IPS-15b (cell line): ENCODE data around the gene OOSP1.
"Not testable (repeated sequence)": the region's sequence is repeated elsewhere in the genome, so short reads cannot be mapped to it uniquely, and the experiment has no call there.

Experiments used
- H3K27me3 ChIP-seq: one replicate; pipeline ENCODE4 v1.6.1; 2013; ENCODE audit warnings: low read length; ENCODE audit not compliant: control insufficient read depth, insufficient read depth
- H3K36me3 ChIP-seq: one replicate; pipeline ENCODE4 v1.6.1; 2013; ENCODE audit warnings: low read length; ENCODE audit not compliant: control insufficient read depth, insufficient read depth
- H3K4me1 ChIP-seq: one replicate; pipeline ENCODE4 v1.6.1; 2013; ENCODE audit warnings: mild to moderate bottlenecking, low read length; ENCODE audit not compliant: control insufficient read depth, insufficient read depth
- H3K4me3 ChIP-seq: one replicate; pipeline ENCODE4 v1.5.1; 2013; ENCODE audit warnings: low read depth, low read length
- H3K9ac ChIP-seq: one replicate; pipeline ENCODE4 v1.6.1; 2013; ENCODE audit warnings: low read depth, mild to moderate bottlenecking, low read length
- H3K9me3 ChIP-seq: one replicate; pipeline ENCODE4 v1.6.1; 2013; ENCODE audit warnings: mild to moderate bottlenecking, low read length; ENCODE audit not compliant: control insufficient read depth, insufficient read depth

The OOSP1 gene

GRCh38 chr11:59963733-59964132 lies 25.5 kb downstream of the OOSP1 start, which contains the start of gene OOSP4A:
Gene OOSP4A (plus strand): TSS chr11:59964033. CDS start chr11:59964033, 0 bp downstream.
- no peaks in the 10 kb centered on the region for H3K27me3 ChIP-seq
- H3K4me1 ChIP-seq, result no peaks in the 10 kb centered on the region
- no peaks in the 10 kb centered on the region for H3K9me3 ChIP-seq
- H3K36me3 ChIP-seq, result no peaks in the 10 kb centered on the region
- no peak within 1 kb of the TSS for H3K9ac ChIP-seq
- no peak within 1 kb of the TSS for H3K4me3 ChIP-seq

- H3K36me3 ChIP-seq, result no peaks in the 10 kb centered on the region
- H3K9ac ChIP-seq, result no peak overlapping the region
- no peak overlapping the region for H3K4me3 ChIP-seq
- no peaks in the 10 kb centered on the region for H3K9me3 ChIP-seq
- H3K4me1 ChIP-seq, result no peaks in the 10 kb centered on the region
- no peaks in the 10 kb centered on the region for H3K27me3 ChIP-seq
Measured at GRCh38 chr11:59965424-59965823, 27.2 kb downstream of the OOSP1 start.

DNA sequence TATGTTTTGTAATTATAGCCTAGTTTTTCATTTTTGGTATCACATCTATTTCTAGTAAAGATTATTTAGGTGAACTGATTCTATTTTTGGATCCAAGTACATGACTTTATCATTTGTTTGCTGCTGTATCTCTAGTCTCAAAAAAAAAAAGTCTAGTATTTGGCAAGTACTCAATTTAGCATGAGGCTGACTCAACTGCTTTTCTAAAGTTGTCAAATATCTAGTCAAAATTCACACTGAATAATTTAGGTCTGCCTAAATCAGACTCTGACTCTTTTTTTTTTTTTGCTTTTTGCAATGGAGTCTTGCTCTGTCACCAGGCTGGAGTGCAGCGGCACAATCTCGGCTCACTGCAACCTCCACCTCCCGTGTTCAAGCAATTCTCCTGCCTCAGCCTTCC lies 28.0 kb downstream of the OOSP1 start:
- Histone ChIP-seq H3K4me1 (no peaks in the 10 kb centered on the region), H3K9ac (no peak overlapping the region), H3K4me3 (no peak overlapping the region), H3K9me3 (no peaks in the 10 kb centered on the region), H3K27me3 (no peaks in the 10 kb centered on the region), H3K36me3 (no peaks in the 10 kb centered on the region)

DNA sequence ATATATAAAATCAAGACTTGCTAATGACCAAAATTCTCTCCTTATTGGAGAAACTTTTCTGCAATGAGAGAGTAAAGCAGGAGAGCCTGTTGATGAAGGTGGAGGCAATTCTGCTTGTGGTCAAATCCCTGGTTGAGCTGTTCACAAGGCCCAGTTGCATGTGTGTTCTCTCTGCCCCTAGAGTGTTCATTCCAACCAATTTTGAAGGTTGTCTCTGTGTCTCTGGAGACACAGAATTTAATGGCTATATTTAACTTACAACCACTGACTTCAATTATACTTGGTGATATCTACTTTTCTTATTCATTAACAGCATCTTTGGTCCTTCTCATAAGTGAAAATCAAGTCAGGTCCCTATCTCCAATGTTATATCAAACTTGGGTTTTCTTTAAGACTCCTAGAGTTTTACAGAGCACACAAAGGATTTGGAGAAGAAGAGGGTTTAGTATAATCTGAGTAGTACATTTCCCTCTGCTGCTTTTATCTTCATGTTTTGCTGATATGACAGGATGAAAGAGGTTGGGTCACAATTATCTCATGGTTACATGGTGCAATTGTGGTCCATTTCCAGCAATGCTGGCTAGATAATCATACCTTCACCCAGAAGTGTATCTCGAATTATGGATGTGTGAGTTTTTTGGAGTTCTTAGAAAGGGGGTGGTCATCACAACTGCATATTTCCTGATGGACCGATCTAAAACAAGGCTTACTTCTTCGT lies 29.6 kb downstream of the OOSP1 start:
- Histone ChIP-seq H3K27me3 (no peaks in the 10 kb centered on the region), H3K4me1 (no peaks in the 10 kb centered on the region), H3K4me3 (no peak overlapping the region), H3K36me3 (no peaks in the 10 kb centered on the region), H3K9ac (no peak overlapping the region), H3K9me3 (no peaks in the 10 kb centered on the region)

DNA sequence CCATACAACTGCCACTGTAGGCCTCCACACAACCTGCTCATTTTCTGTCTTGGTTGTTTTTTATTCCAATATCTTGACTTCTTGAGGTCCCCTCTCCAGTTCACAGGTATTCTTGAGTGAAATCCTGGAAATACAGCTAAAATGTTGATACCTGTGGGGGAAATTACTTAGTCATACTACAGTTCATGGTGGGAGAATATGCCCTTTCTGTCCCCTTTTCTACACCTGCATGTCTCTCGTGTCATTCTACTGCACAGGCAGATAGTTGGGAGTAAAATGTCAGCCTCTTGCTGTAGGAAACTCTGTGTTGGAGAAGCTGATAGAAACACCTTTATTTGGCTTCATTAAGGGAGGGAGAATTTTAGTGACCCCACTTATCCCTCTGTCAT lies 30.2 kb downstream of the OOSP1 start:
- H3K36me3 ChIP-seq, result no peaks in the 10 kb centered on the region
- no peak overlapping the region for H3K4me3 ChIP-seq
- H3K9me3 ChIP-seq, result no peaks in the 10 kb centered on the region
- H3K9ac ChIP-seq, result no peak overlapping the region
- H3K27me3 ChIP-seq, result no peaks in the 10 kb centered on the region
- H3K4me1 ChIP-seq, result no peaks in the 10 kb centered on the region

DNA sequence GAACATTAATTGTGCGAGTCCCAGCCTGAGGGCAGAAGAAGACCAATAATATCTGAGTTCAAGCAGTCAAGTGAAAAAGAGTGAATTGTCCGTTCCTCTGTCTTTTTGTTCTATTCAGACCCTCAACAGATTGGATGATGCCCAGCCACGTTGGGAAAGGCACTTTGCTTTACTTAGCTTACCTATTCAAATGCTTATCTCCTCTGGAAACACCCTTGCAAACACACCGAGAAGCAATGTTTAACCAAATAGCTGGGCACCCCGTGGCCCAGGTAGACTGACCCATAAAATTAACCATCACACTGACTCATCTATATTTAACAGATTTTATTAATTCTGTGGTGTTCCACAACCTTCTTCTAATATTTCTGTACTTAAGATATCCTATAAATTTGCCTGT lies 34.9 kb downstream of the OOSP1 start:
- Histone ChIP-seq H3K9ac (no peak overlapping the region), H3K4me1 (no peaks in the 10 kb centered on the region), H3K27me3 (no peaks in the 10 kb centered on the region), H3K4me3 (no peak overlapping the region), H3K9me3 (no peaks in the 10 kb centered on the region), H3K36me3 (no peaks in the 10 kb centered on the region)

DNA sequence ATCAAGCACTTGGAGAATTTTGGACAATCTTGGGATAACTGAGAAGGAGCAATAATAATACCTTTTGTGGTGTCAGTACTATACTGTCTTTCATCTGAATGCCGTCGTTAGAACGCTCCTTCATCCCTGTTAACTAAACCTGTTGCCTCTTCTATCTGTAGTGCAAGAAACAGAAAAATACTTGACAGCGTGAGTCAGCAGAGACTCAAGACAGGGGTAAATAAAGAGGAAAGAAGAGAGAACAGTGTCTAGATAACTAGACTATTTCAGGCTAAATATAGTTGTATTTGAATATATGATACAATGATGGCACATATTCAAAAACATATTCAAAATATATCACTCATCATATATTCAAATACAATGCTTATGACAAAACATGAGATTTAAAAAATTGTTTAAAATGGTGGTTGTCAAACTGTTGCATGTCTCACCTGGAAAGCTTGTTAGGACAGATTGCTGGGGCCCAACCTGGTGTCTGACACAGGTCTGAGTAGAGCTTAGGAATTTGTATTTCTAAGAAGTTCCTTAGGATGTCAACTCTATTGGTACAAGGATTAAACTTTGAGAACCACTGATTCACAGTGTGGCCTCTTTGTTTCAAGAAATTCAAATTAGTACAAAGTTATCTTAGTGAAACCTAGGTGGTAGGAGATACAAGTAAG lies 43.0 kb downstream of the OOSP1 start:
- H3K27me3 ChIP-seq, result no peaks in the 10 kb centered on the region
- no peaks in the 10 kb centered on the region for H3K36me3 ChIP-seq
- no peaks in the 10 kb centered on the region for H3K4me1 ChIP-seq
- no peaks in the 10 kb centered on the region for H3K9me3 ChIP-seq
- no peak overlapping the region for H3K9ac ChIP-seq
- H3K4me3 ChIP-seq, result no peak overlapping the region

DNA sequence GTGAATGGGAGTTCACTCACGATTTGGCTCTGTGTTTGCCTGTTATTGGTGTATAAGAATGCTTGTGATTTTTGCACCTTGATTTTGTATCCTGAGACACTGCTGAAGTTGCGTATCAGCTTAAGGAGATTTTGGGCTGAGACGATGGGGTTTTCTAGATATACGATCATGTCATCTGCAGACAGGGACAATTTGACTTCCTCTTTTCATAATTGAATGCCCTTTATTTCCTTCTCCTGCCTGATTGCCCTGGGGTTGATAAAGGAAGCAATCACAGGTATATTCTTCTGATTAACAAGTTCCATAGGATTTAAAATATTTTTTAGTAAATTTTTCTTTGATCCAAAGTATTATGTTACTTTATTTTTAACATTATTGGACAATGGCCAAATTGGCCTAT lies 43.8 kb downstream of the OOSP1 start:
- not testable (repeated sequence) for H3K9me3 ChIP-seq

GRCh38 chr11:59983212-59983611 lies 45.0 kb downstream of the OOSP1 start:
- H3K9ac ChIP-seq, result no peak overlapping the region
- no peaks in the 10 kb centered on the region for H3K4me1 ChIP-seq
- no peaks in the 10 kb centered on the region for H3K36me3 ChIP-seq
- H3K4me3 ChIP-seq, result no peak overlapping the region
- H3K9me3 ChIP-seq, result no peaks in the 10 kb centered on the region
- no peaks in the 10 kb centered on the region for H3K27me3 ChIP-seq

More for the DNA sequence above, 43.8 kb downstream of the OOSP1 start:
- H3K36me3 ChIP-seq, H3K4me1 ChIP-seq, H3K9ac ChIP-seq, H3K27me3 ChIP-seq, H3K4me3 ChIP-seq: not testable (repeated sequence)

- Histone ChIP-seq H3K9ac (no peak overlapping the region), H3K27me3 (no peaks in the 10 kb centered on the region), H3K4me1 (no peaks in the 10 kb centered on the region), H3K4me3 (no peak overlapping the region), H3K36me3 (no peaks in the 10 kb centered on the region), H3K9me3 (no peaks in the 10 kb centered on the region)
Measured at GRCh38 chr11:59984368-59984767, 46.1 kb downstream of the OOSP1 start.

- no peaks in the 10 kb centered on the region for H3K36me3 ChIP-seq
- no peak overlapping the region for H3K9ac ChIP-seq
- no peaks in the 10 kb centered on the region for H3K4me1 ChIP-seq
- no peak overlapping the region for H3K4me3 ChIP-seq
- no peaks in the 10 kb centered on the region for H3K9me3 ChIP-seq
- no peaks in the 10 kb centered on the region for H3K27me3 ChIP-seq
Measured at GRCh38 chr11:59990421-59990820, 52.2 kb downstream of the OOSP1 start.

DNA sequence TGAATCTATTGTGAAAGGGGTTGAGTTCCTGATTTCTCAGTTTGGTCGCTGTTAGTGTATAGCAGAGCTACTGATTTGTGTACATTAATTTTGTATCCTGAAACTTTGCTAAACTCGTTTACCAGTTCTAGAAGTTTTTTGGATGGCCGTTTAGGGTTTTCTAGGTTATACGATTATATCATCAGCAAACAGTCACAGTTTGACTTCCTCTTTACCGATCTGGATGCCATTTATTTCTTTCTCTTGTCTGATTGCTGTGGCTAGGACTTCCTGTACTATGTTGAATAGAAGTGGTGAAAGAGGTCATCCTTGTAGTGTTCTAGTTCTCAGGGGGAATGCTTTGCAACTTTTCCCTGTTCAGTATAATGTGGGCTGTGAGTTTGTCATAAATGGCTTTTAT lies 54.2 kb downstream of the OOSP1 start:
- H3K4me1 ChIP-seq, result no peaks in the 10 kb centered on the region
- H3K9ac ChIP-seq, result no peak overlapping the region
- H3K36me3 ChIP-seq, result no peaks in the 10 kb centered on the region
- no peaks in the 10 kb centered on the region for H3K9me3 ChIP-seq
- no peak overlapping the region for H3K4me3 ChIP-seq
- no peaks in the 10 kb centered on the region for H3K27me3 ChIP-seq
